HepG2 (cell line): Measurements from ENCODE around the gene VPS13D. TPM values are rescaled to one million over a fixed set of nuclear protein-coding genes. Genes with fewer than 3 reads are reported as not detected.

Experiments
- ATAC-seq: fragments of 200-7000 bp; cut with Tn5 transposase; 3 replicates; pipeline ENCODE4 v1.9.1; 2020; ENCODE audit warnings: mild to moderate bottlenecking, moderate library complexity
- BruUV-seq: library from RNA; stranded (reverse); fragments of 400-500 nt; replicated peaks from 2 replicates; lab custom pipeline; 2021; lab: Mats Ljungman, UMichigan
- CTCF ChIA-PET: fragments of 300-600 bp; formaldehyde crosslinking; extraction: SDS; loops from one replicate; lab custom pipeline; 2021; ENCODE audit warnings: low total read pairs, inconsistent platforms, low intra/inter-chr PET ratio; lab: Yijun Ruan, JAX
- POLR2A ChIA-PET: fragments of 350-600 bp; sonication (Branson Sonifier 250); formaldehyde crosslinking; loops from one replicate; lab custom pipeline; 2020; ENCODE audit warnings: antibody characterized with exemption, inconsistent platforms; lab: Yijun Ruan, JAX
- DNase-seq: peaks from one replicate; pipeline ENCODE4 v3.0.0-alpha.2; 2015; ENCODE audit warnings: low spot score
- FAIRE-seq: peaks from 3 replicates; lab custom pipeline; 2011; peaks lifted over from hg19 to GRCh38; lab: Jason Lieb, UNC
- H2AFZ ChIP-seq: one replicate; pipeline ENCODE4 v1.6.1; 2011; ENCODE audit warnings: low read length, inconsistent platforms
- H3K27ac ChIP-seq: fragments of 300-600 bp; 3 replicates; pipeline ENCODE4 v1.8.0; 2011; ENCODE audit warnings: mixed run types, mild to moderate bottlenecking, mixed read lengths, low read length, inconsistent platforms; ENCODE audit not compliant: insufficient read depth; ENCODE audit errors: extremely low read length
- H3K27me3 ChIP-seq, 2 experiments: fragments of 200-600 bp in 1 of 2; 2 replicates in 1 of 2; 3 replicates in 1 of 2; pipeline versions ENCODE4 v1.6.0 to v1.8.0; 2011; ENCODE audit warnings: low read length in 2 of 2, mild to moderate bottlenecking in 2 of 2, moderate library complexity in 2 of 2, inconsistent platforms in 1 of 2; ENCODE audit not compliant: insufficient read depth in 2 of 2, control insufficient read depth in 1 of 2
- H3K36me3 ChIP-seq, 2 experiments: fragments of 200-600 bp in 1 of 2; replicated peaks in 1 of 2; 2 replicates in 1 of 2; 3 replicates in 1 of 2; pipeline versions ENCODE4 v1.5.1 to v1.8.0; 2011; ENCODE audit warnings: low read length in 2 of 2, inconsistent platforms in 1 of 2; ENCODE audit not compliant: insufficient read depth in 2 of 2, control insufficient read depth in 1 of 2
- H3K4me1 ChIP-seq: 2 replicates; pipeline ENCODE4 v1.5.1; 2012; ENCODE audit warnings: low read length, inconsistent platforms; ENCODE audit not compliant: insufficient read depth
- H3K4me2 ChIP-seq: 2 replicates; pipeline ENCODE4 v1.6.0; 2011; ENCODE audit warnings: low read depth, low read length, inconsistent platforms
- H3K4me3 ChIP-seq, 3 experiments: fragments of 200-600 bp in 1 of 3; sonication (generic), shearing (Covaris generic) in 1 of 3; replicated peaks in 1 of 3; 2 replicates each; pipeline ENCODE4 v1.5.1; 2011 to 2016; ENCODE audit warnings: low read length in 3 of 3, inconsistent platforms in 2 of 3, low read depth in 2 of 3, mild to moderate bottlenecking in 2 of 3, control low read depth in 1 of 3, mixed read lengths in 1 of 3; ENCODE audit not compliant: insufficient read depth in 1 of 3
- H3K79me2 ChIP-seq: one replicate; pipeline ENCODE4 v1.6.1; 2011; ENCODE audit warnings: low read length, inconsistent platforms; ENCODE audit not compliant: insufficient read depth
- H3K9ac ChIP-seq: 2 replicates; pipeline ENCODE4 v1.6.0; 2011; ENCODE audit warnings: mild to moderate bottlenecking, low read depth, low read length, inconsistent platforms; ENCODE audit not compliant: insufficient read depth
- H3K9me3 ChIP-seq: 2 replicates; pipeline ENCODE4 v1.5.1; 2012; ENCODE audit warnings: mild to moderate bottlenecking, low read length
- H4K20me1 ChIP-seq: 2 replicates; pipeline ENCODE4 v1.6.0; 2011; ENCODE audit warnings: inconsistent platforms, mild to moderate bottlenecking, low read length, moderate library complexity; ENCODE audit not compliant: insufficient read depth
- FLYWCH1 ChIP-seq: sonication (generic); formaldehyde crosslinking; IDR thresholded peaks from 2 replicates; pipeline ENCODE4 v1.8.1; 2023; ENCODE audit warnings: mild to moderate bottlenecking, missing genetic modification reagents
- GTF3A ChIP-seq: sonication (generic); formaldehyde crosslinking; conservative IDR thresholded peaks from 2 replicates; pipeline ENCODE4 v1.4.0; 2020; ENCODE audit warnings: mild to moderate bottlenecking, missing genetic modification reagents
- HNF4A ChIP-seq: sonication (generic); formaldehyde crosslinking; IDR thresholded peaks from 2 replicates; pipeline ENCODE4 v1.4.0; 2020; ENCODE audit warnings: missing genetic modification reagents
- KLF6 ChIP-seq: IDR thresholded peaks from 2 replicates; pipeline ENCODE4 v1.8.0; 2016; ENCODE audit warnings: missing biosample characterization, missing genetic modification reagents
- NPAS2 ChIP-seq: sonication (generic); formaldehyde crosslinking; IDR thresholded peaks from 2 replicates; pipeline ENCODE4 v1.8.0; 2022; ENCODE audit warnings: mild to moderate bottlenecking, missing genetic modification reagents, borderline replicate concordance
- NR2C2 ChIP-seq: sonication (generic); formaldehyde crosslinking; IDR thresholded peaks from 2 replicates; pipeline ENCODE4 v1.4.0; 2020; ENCODE audit warnings: missing genetic modification reagents, mild to moderate bottlenecking, moderate library complexity, borderline replicate concordance
- PHB2 ChIP-seq: fragments of 450-650 bp; IDR thresholded peaks from 2 replicates; pipeline ENCODE4 v1.6.1; 2018; ENCODE audit not compliant: partially characterized antibody
- RNF2 ChIP-seq: fragments of 450-650 bp; conservative IDR thresholded peaks from 2 replicates; pipeline ENCODE4 v1.6.1; 2016; ENCODE audit warnings: low read depth
- YY1 ChIP-seq: IDR thresholded peaks from 2 replicates; pipeline ENCODE4 v1.6.1; 2011; ENCODE audit warnings: low read length, low read depth, moderate library complexity, mild to moderate bottlenecking; ENCODE audit not compliant: insufficient read depth, insufficient replicate concordance
- ZBED4 ChIP-seq: sonication (generic); formaldehyde crosslinking; IDR thresholded peaks from 2 replicates; pipeline ENCODE4 v1.4.0; 2020; ENCODE audit warnings: missing genetic modification reagents, borderline replicate concordance
- ZMYM2 ChIP-seq: sonication (generic); formaldehyde crosslinking; IDR thresholded peaks from 2 replicates; pipeline ENCODE4 v1.8.0; 2022; ENCODE audit warnings: mild to moderate bottlenecking, missing genetic modification reagents
- ZNF296 ChIP-seq: sonication (generic); formaldehyde crosslinking; conservative IDR thresholded peaks from 2 replicates; pipeline ENCODE4 v1.5.0; 2020; ENCODE audit warnings: mild to moderate bottlenecking, missing genetic modification reagents
- ZNF3 ChIP-seq: IDR thresholded peaks from 2 replicates; pipeline ENCODE4 v1.7.0; 2017; ENCODE audit warnings: inconsistent platforms
- ZNF614 ChIP-seq: IDR thresholded peaks from 2 replicates; pipeline ENCODE4 v1.6.1; 2018; ENCODE audit warnings: missing biosample characterization, missing genetic modification reagents, inconsistent platforms, borderline replicate concordance
- ZNF839 ChIP-seq: sonication (generic); formaldehyde crosslinking; IDR thresholded peaks from 2 replicates; pipeline ENCODE4 v1.4.0; 2020; ENCODE audit warnings: missing genetic modification reagents, mild to moderate bottlenecking, borderline replicate concordance
- ZSCAN31 ChIP-seq: sonication (generic); formaldehyde crosslinking; IDR thresholded peaks from 2 replicates; pipeline ENCODE4 v1.5.0; 2020; ENCODE audit warnings: low read depth, mild to moderate bottlenecking, missing genetic modification reagents
- WGBS: methylation state at CpG from one replicate; pipeline ENCODE4 v1.1.6; 2017; ENCODE audit warnings: low lambda C conversion rate; 5-methylcytosine and 5-hydroxymethylcytosine counted together
- in situ Hi-C: cut with HindIII; loops from 2 replicates; pipeline ENCODE4 v1.10.0; 2017; ENCODE audit warnings: low pct_unique_long_range_greater_than_20kb; ENCODE audit not compliant: extremely low pct_ligation_motif_present
- intact Hi-C: fragments of 100-400 bp; cut with micrococcal nuclease; formaldehyde crosslinking; loops from one replicate; pipeline ENCODE4 v1.10.0; 2022; ENCODE audit not compliant: unreplicated experiment
- polyA plus RNA-seq, 8 experiments: library from polyadenylated mRNA; depleted of rRNA in 3 of 8; stranded (reverse) in 7 of 8; unstranded in 1 of 8; fragments of >200 nt; fragmentation: Illumina TruSeq in 4 of 8; extraction: Trizol in 4 of 8; gene quantifications; 2 replicates each; pipeline versions ENCODE4 v1.2.1 to v1.2.3, GENCODE V29; 2011 to 2016; ENCODE audit warnings: low read depth in 4 of 8, missing spikeins in 1 of 8, mixed read lengths in 1 of 8; ENCODE audit not compliant: insufficient read depth in 1 of 8
- total RNA-seq, 5 experiments: library from RNA; depleted of rRNA; stranded (reverse); fragments of >200 nt; fragmentation: Illumina TruSeq; extraction: Trizol; gene quantifications; 2 replicates each; pipeline ENCODE4 v1.2.3, GENCODE V29; 2016; ENCODE audit warnings: low read depth in 1 of 5
- TF ChIP-seq, protein P1 (sequence below): sonication (generic); formaldehyde crosslinking; IDR thresholded peaks from 2 replicates; pipeline ENCODE4 v1.4.0; 2020; ENCODE audit warnings: low read depth, mild to moderate bottlenecking, missing genetic modification reagents
- TF ChIP-seq, protein P2 (sequence below): sonication (generic); formaldehyde crosslinking; conservative IDR thresholded peaks from 2 replicates; pipeline ENCODE4 v1.8.0; 2022; ENCODE audit warnings: mild to moderate bottlenecking, moderate library complexity, missing genetic modification reagents

The VPS13D gene
- total and polyA plus RNA-seq, 2 of the 13 experiments (the other 11 are each of a cell fraction or from before 2014, with no cell fraction given) = 8.6 to 13.9 TPM

- no peak overlapping the region for H3K4me2 ChIP-seq
- H4K20me1 ChIP-seq = no peaks in the 10 kb centered on the region
- CTCF ChIA-PET = no interaction called here
- no peak overlapping the region for H3K9ac ChIP-seq
- H3K9me3 ChIP-seq = no peaks in the 10 kb centered on the region
- H3K27ac ChIP-seq = no peak overlapping the region
- WGBS = 89% methylated on average over 6 of the region's 6 CpGs
- in situ Hi-C loops = no loop called here
- TF ChIP-seq FLYWCH1 (CRISPR knock-in tag) (no peak), RNF2 (no peak), YY1 (no peak), ZMYM2 (CRISPR knock-in tag) (no peak), KLF6 (CRISPR knock-in tag) (no peak), ZNF296 (no peak), PHB2 (no peak), ZNF839 (no peak), GTF3A (CRISPR knock-in tag) (no peak), ZNF3 (CRISPR knock-in tag) (no peak), NR2C2 (CRISPR knock-in tag) (no peak), ZSCAN31 (CRISPR knock-in tag) (no peak), NPAS2 (CRISPR knock-in tag) (no peak), HNF4A (CRISPR knock-in tag) (no peak), ZNF614 (CRISPR knock-in tag) (no peak), ZBED4 (CRISPR knock-in tag) (no peak)
- TF ChIP-seq, protein P1, sequence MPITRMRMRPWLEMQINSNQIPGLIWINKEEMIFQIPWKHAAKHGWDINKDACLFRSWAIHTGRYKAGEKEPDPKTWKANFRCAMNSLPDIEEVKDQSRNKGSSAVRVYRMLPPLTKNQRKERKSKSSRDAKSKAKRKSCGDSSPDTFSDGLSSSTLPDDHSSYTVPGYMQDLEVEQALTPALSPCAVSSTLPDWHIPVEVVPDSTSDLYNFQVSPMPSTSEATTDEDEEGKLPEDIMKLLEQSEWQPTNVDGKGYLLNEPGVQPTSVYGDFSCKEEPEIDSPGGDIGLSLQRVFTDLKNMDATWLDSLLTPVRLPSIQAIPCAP (CRISPR knock-in tag) = no peak
- TF ChIP-seq, protein P2, sequence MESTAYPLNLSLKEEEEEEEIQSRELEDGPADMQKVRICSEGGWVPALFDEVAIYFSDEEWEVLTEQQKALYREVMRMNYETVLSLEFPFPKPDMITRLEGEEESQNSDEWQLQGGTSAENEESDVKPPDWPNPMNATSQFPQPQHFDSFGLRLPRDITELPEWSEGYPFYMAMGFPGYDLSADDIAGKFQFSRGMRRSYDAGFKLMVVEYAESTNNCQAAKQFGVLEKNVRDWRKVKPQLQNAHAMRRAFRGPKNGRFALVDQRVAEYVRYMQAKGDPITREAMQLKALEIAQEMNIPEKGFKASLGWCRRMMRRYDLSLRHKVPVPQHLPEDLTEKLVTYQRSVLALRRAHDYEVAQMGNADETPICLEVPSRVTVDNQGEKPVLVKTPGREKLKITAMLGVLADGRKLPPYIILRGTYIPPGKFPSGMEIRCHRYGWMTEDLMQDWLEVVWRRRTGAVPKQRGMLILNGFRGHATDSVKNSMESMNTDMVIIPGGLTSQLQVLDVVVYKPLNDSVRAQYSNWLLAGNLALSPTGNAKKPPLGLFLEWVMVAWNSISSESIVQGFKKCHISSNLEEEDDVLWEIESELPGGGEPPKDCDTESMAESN (CRISPR knock-in tag) = no peak
- no peak for FAIRE-seq
- no peaks in the 10 kb centered on the region for H3K4me1 ChIP-seq
- BruUV-seq = no TSS peak
- H3K36me3 ChIP-seq = peaks cover 9 to 39% of the 10 kb centered on the region in 2 experiments
- no peak overlapping the region for H3K4me3 ChIP-seq
- no peak for DNase-seq
- H3K79me2 ChIP-seq = no peaks in the 10 kb centered on the region
- no peak overlapping the region for H2AFZ ChIP-seq
- intact Hi-C loops = no loop called here
- POLR2A ChIA-PET = no interaction called here
- H3K27me3 ChIP-seq = no peaks in the 10 kb centered on the region
- ATAC-seq = no peak
These were observed 16.8 kb downstream of the VPS13D start for GRCh38 chr1:12246584-12246983.
